Measurements from ENCODE around the gene PRR11. TPM values are rescaled to one million over a fixed set of nuclear protein-coding genes. Genes with fewer than 3 reads are reported as not detected.

PRR11 gene
- polyA plus RNA-seq, 3 donors: 1.1 to 3.9 (median 1.7) TPM

- peaks cover 60 to 89% of the 10 kb centered on the region in 2 donors for H3K36me3 Mint-ChIP-seq
- intact Hi-C loops (cut with micrococcal nuclease): no loop called here
- Histone ChIP-seq H3K4me2 (replicated peaks; ENCODE audit: extremely low read depth, low read length, poor library complexity, severe bottlenecking) (no peak overlapping the region), H2AFZ (ENCODE audit: insufficient read depth, low read depth, low read length, poor library complexity, severe bottlenecking) (no peak overlapping the region), H3K9ac (ENCODE audit: insufficient read depth, low read length, poor library complexity, severe bottlenecking) (no peak overlapping the region), H3K27ac (ENCODE audit: low read depth in 1 of 2, low read length in 2 of 2) (no peak overlapping the region), H3K4me1 (ENCODE audit: control insufficient read depth in 1 of 2, insufficient read depth in 2 of 2, low read length in 2 of 2) (no peaks in the 10 kb centered on the region), H4K20me1 (ENCODE audit: insufficient read depth, low read length) (no peaks in the 10 kb centered on the region), H3K27me3 (ENCODE audit: control insufficient read depth in 2 of 2, insufficient read depth in 2 of 2, low read length in 2 of 2) (no peaks in the 10 kb centered on the region), H3K79me2 (ENCODE audit: insufficient read depth, low read length) (no peaks in the 10 kb centered on the region), H3K36me3 (replicated peaks in 1 of 2; ENCODE audit: control insufficient read depth in 1 of 2, insufficient read depth in 2 of 2, low read length in 2 of 2) (peaks cover 66 to 93% of the 10 kb centered on the region in 2 donors), H3K4me3 (replicated peaks in 1 of 3; ENCODE audit: low read depth in 2 of 3, low read length in 3 of 3) (no peak overlapping the region), H3K9me3 (replicated peaks in 1 of 2; ENCODE audit: control insufficient read depth in 1 of 2, insufficient read depth in 1 of 2, low read length in 2 of 2) (no peaks in the 10 kb centered on the region)
- H3K27me3 Mint-ChIP-seq (ENCODE audit: low read depth in 3 of 3): no peaks in the 10 kb centered on the region
- H3K9me3 Mint-ChIP-seq: no peaks in the 10 kb centered on the region
- H3K4me3 Mint-ChIP-seq: no peak overlapping the region
- TF ChIP-seq, protein P1, sequence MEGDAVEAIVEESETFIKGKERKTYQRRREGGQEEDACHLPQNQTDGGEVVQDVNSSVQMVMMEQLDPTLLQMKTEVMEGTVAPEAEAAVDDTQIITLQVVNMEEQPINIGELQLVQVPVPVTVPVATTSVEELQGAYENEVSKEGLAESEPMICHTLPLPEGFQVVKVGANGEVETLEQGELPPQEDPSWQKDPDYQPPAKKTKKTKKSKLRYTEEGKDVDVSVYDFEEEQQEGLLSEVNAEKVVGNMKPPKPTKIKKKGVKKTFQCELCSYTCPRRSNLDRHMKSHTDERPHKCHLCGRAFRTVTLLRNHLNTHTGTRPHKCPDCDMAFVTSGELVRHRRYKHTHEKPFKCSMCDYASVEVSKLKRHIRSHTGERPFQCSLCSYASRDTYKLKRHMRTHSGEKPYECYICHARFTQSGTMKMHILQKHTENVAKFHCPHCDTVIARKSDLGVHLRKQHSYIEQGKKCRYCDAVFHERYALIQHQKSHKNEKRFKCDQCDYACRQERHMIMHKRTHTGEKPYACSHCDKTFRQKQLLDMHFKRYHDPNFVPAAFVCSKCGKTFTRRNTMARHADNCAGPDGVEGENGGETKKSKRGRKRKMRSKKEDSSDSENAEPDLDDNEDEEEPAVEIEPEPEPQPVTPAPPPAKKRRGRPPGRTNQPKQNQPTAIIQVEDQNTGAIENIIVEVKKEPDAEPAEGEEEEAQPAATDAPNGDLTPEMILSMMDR (IDR thresholded peaks at IDR 0.05): no peak
- no peaks in the 10 kb centered on the region for H3K4me1 Mint-ChIP-seq
- no peak for DNase-seq
- WGBS (ENCODE audit: insufficient coverage): no CpG with 5 or more reads among the region's 2 CpGs
- peak overlapping the region in 2 of 7 donors; percentile 13 to 55 for H3K27ac Mint-ChIP-seq
Observed at GRCh38 chr17:59190806-59191205, 35.3 kb downstream of the PRR11 start.

DNA sequence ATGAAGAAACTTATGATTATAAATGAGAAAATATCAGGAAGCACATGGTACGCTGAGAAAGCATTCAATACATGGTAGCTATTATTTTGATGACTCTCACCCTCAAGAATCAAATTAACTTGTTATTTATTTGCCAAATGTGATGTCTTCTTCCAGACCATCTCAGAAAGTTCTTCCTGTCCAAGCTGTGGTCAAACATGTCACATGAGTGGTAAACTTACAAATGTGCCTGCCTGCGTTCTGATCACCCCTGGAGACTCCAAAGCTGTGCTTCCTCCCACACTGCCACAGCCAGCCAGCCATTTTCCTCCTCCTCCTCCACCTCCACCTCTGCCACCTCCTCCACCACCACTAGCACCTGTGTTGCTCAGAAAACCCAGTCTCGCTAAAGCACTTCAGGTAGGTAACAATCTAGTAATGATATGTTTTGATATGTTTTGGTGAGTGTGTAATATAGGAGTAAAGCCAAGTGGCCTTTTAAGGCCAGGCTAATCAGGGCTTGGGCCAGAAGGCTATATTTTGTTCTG lies 37.9 kb downstream of the PRR11 start:
- Histone ChIP-seq H3K9ac (ENCODE audit: insufficient read depth, low read length, poor library complexity, severe bottlenecking) (no peak overlapping the region), H3K79me2 (ENCODE audit: insufficient read depth, low read length) (no peaks in the 10 kb centered on the region), H3K4me3 (replicated peaks in 1 of 3; ENCODE audit: low read depth in 2 of 3, low read length in 3 of 3) (no peak overlapping the region), H3K4me2 (replicated peaks; ENCODE audit: extremely low read depth, low read length, poor library complexity, severe bottlenecking) (no peak overlapping the region), H3K4me1 (ENCODE audit: control insufficient read depth in 1 of 2, insufficient read depth in 2 of 2, low read length in 2 of 2) (no peaks in the 10 kb centered on the region), H4K20me1 (ENCODE audit: insufficient read depth, low read length) (no peaks in the 10 kb centered on the region), H3K27me3 (ENCODE audit: control insufficient read depth in 2 of 2, insufficient read depth in 2 of 2, low read length in 2 of 2) (no peaks in the 10 kb centered on the region), H2AFZ (ENCODE audit: insufficient read depth, low read depth, low read length, poor library complexity, severe bottlenecking) (no peak overlapping the region), H3K27ac (ENCODE audit: low read depth in 1 of 2, low read length in 2 of 2) (no peak overlapping the region), H3K36me3 (replicated peaks in 1 of 2; ENCODE audit: control insufficient read depth in 1 of 2, insufficient read depth in 2 of 2, low read length in 2 of 2) (peaks cover 70 to 90% of the 10 kb centered on the region in 2 donors), H3K9me3 (replicated peaks in 1 of 2; ENCODE audit: control insufficient read depth in 1 of 2, insufficient read depth in 1 of 2, low read length in 2 of 2) (no peaks in the 10 kb centered on the region)
- peaks cover 53 to 87% of the 10 kb centered on the region in 2 donors for H3K36me3 Mint-ChIP-seq
- WGBS (ENCODE audit: insufficient coverage): 75% methylated on average over 1 of the region's 3 CpGs
- H3K4me1 Mint-ChIP-seq: no peaks in the 10 kb centered on the region
- intact Hi-C loops (cut with micrococcal nuclease): no loop called here
- H3K27ac Mint-ChIP-seq: peak overlapping the region in 1 of 7 donors; percentile 64
- TF ChIP-seq, protein P1 (IDR thresholded peaks at IDR 0.05): no peak
- no peak for DNase-seq
- H3K27me3 Mint-ChIP-seq (ENCODE audit: low read depth in 3 of 3): no peaks in the 10 kb centered on the region
- no peak overlapping the region for H3K4me3 Mint-ChIP-seq
- no peaks in the 10 kb centered on the region for H3K9me3 Mint-ChIP-seq
